Measurements from ENCODE around the gene MIX23. TPM values are rescaled to one million over a fixed set of nuclear protein-coding genes. Genes with fewer than 3 reads are reported as not detected.

Gene MIX23
- polyA plus RNA-seq, 1 of the 3 experiments (the other 2 are of a cell fraction) = 11.2 TPM

DNA sequence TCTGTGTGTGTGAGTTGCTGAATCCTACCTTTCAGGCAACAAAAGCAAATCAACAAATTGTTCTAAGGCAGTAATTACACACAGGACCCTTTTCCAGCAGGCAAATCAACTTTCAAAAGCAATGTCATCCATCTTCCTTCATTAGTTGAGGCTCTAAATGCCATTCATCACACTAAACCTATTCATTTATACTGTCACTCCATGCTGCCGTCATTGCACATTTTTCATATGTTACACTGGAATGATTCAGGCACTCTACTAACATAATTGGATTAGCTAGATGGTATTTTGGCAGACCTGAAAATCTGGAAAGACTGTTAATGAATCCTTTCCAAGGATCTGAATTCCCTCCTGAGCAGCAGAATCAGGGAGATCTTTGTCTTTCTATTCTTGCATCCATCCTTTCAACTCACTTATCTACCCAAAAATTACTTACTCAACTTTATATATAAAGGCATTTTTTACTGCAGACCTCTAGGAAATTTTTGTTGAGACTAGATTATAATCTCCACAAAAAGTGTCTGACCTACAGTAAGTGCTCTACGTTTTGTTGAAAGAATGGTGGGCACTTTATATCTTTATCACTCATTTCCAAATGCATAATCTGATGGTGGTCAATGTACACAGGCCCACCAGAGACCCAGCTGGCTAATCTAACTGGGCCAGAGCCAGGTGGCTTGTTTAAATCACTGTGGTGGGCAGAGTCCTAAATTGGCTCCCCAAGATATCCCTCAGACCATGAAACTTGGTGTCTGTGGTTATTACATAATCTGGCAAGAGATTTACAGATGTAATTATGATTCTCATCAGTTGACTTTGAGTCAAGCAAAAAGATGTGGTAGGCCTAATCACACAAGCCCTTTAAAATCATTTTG, 25.0 kb downstream of the MIX23 start (continued):
- TF ChIP-seq CTCF (IDR thresholded peaks at IDR 0.05) = no peak
- TF ChIP-seq YY1 (IDR thresholded peaks at IDR 0.05; ENCODE audit: low read depth) = no peak
- no peak for TF ChIP-seq ZBTB33 (IDR thresholded peaks at IDR 0.05; ENCODE audit: borderline replicate concordance, low read depth)
- TF ChIP-seq GATA2 (CRISPR knock-in tag; IDR thresholded peaks at IDR 0.05) = peak; percentile 21; the same call in 1 of the 2 replicates
- TF ChIP-seq JUND (IDR thresholded peaks at IDR 0.05) = 0 out of 2 replicates have a peak, but pooled peaks have one; percentile 11
- TF ChIP-seq MXI1 (IDR thresholded peaks at IDR 0.05; ENCODE audit: low read depth, low read length) = no peak
- TF ChIP-seq TCF12 (IDR thresholded peaks at IDR 0.05) = peak; percentile 10; the same call in 1 of the 2 replicates
- TF ChIP-seq SMC3 (IDR thresholded peaks at IDR 0.05; ENCODE audit: low read depth, low read length) = no peak
- no peak for TF ChIP-seq MEF2A (IDR thresholded peaks at IDR 0.05; ENCODE audit: borderline replicate concordance, low read depth)
- TF ChIP-seq IRF3 (IDR thresholded peaks at IDR 0.05; ENCODE audit: low read depth, low read length) = no peak
- TF ChIP-seq, protein P1, sequence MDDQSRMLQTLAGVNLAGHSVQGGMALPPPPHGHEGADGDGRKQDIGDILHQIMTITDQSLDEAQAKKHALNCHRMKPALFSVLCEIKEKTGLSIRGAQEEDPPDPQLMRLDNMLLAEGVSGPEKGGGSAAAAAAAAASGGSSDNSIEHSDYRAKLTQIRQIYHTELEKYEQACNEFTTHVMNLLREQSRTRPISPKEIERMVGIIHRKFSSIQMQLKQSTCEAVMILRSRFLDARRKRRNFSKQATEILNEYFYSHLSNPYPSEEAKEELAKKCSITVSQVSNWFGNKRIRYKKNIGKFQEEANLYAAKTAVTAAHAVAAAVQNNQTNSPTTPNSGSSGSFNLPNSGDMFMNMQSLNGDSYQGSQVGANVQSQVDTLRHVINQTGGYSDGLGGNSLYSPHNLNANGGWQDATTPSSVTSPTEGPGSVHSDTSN (IDR thresholded peaks at IDR 0.05) = peak; percentile 77
- TF ChIP-seq SIN3A (IDR thresholded peaks at IDR 0.05; ENCODE audit: borderline replicate concordance, low read depth, low read length) = no peak
- no peak for TF ChIP-seq FOSL2 (IDR thresholded peaks at IDR 0.05; ENCODE audit: borderline replicate concordance, low read depth)
- no peak for TF ChIP-seq TEAD4 (IDR thresholded peaks at IDR 0.05; ENCODE audit: borderline replicate concordance, insufficient read depth)
- no peak for TF ChIP-seq TAF1 (IDR thresholded peaks at IDR 0.05; ENCODE audit: borderline replicate concordance, low read depth, low read length)
- TF ChIP-seq USF2 (IDR thresholded peaks at IDR 0.05; ENCODE audit: borderline replicate concordance, low read depth, low read length) = no peak
- no peak for TF ChIP-seq EZH2phosphoT487 (IDR thresholded peaks at IDR 0.05; ENCODE audit: borderline replicate concordance, low read depth)
- TF ChIP-seq GABPA (IDR thresholded peaks at IDR 0.05; ENCODE audit: low read depth) = no peak
- no peak; the same call in 1 of the 2 replicates for TF ChIP-seq POLR2AphosphoS5 (IDR thresholded peaks at IDR 0.05; ENCODE audit: low read depth, low read length)
- TF ChIP-seq RCOR1 (IDR thresholded peaks at IDR 0.05; ENCODE audit: low read length) = peak; percentile 86
- TF ChIP-seq REST (IDR thresholded peaks at IDR 0.05; ENCODE audit: low read depth, low read length) = no peak

Measured in SK-N-SH (cell line).